Stomach (tissue), 9 donors: ENCODE data around the gene LDHAL6A. TPM values are rescaled to one million over a fixed set of nuclear protein-coding genes. Genes with fewer than 3 reads are reported as not detected.

Source experiments
- DNase-seq, 2 donors: peaks; one replicate each; pipeline versions ENCODE4 v3.0.0 to v3.0.0-alpha.2; 2013 to 2019
- H3K27ac ChIP-seq, 5 donors: fragments of 200-600 bp in 4 of 5; sonication (generic) in 4 of 5; one replicate each; pipeline ENCODE4 v1.5.1; 2013 to 2019; ENCODE audit warnings: mild to moderate bottlenecking in 1 of 5, moderate library complexity in 1 of 5
- H3K27me3 ChIP-seq, 3 donors: fragments of 200-600 bp; sonication (generic); one replicate each; pipeline ENCODE4 v1.5.1; 2017 to 2019; ENCODE audit warnings: mixed run types in 1 of 3
- H3K36me3 ChIP-seq, 4 donors: fragments of 200-600 bp; sonication (generic); 1 replicate in 3 of 4; 2 replicates in 1 of 4; pipeline ENCODE4 v1.5.1; 2016 to 2019
- H3K4me1 ChIP-seq, 4 donors: fragments of 200-600 bp; sonication (generic); one replicate each; pipeline ENCODE4 v1.5.1; 2016 to 2019
- H3K4me3 ChIP-seq, 4 donors: fragments of 200-600 bp; sonication (generic) in 3 of 4; one replicate each; pipeline ENCODE4 v1.5.1; 2016 to 2019; ENCODE audit warnings: mild to moderate bottlenecking in 1 of 4
- H3K9me3 ChIP-seq, 4 donors: fragments of 200-600 bp; sonication (generic); one replicate each; pipeline ENCODE4 v1.5.1; 2016 to 2019
- EP300 ChIP-seq: sonication (generic); formaldehyde crosslinking; IDR thresholded peaks from one replicate; pipeline ENCODE4 v1.6.1; 2017; ENCODE audit warnings: antibody characterized with exemption
- POLR2A ChIP-seq, 4 donors: fragments of 450-650 bp; IDR thresholded peaks; one replicate each; pipeline ENCODE4 v1.6.1; 2016; ENCODE audit warnings: antibody characterized with exemption in 4 of 4, control low read depth in 2 of 4, mild to moderate bottlenecking in 1 of 4, moderate library complexity in 1 of 4
- POLR2AphosphoS5 ChIP-seq, 3 donors: sonication (generic); formaldehyde crosslinking; IDR thresholded peaks; one replicate each; pipeline ENCODE4 v1.6.1; 2016; ENCODE audit warnings: antibody characterized with exemption in 3 of 3
- WGBS, 5 donors: extraction: QIAGEN DNeasy Blood & Tissue Kit in 3 of 5; methylation state at CpG; one replicate each; pipeline versions ENCODE4 v1.1.5 to v1.1.7; 2013 to 2018; 5-methylcytosine and 5-hydroxymethylcytosine counted together
- intact Hi-C: fragments of 100-400 bp; cut with DNase I; formaldehyde crosslinking; loops from one replicate; pipeline ENCODE4 v1.15.1; 2023; ENCODE audit warnings: low total_unique reads
- polyA plus RNA-seq, 3 donors: library from polyadenylated mRNA; stranded (reverse); fragments of 200-250 nt; gene quantifications; one replicate each; pipeline ENCODE4 v1.2.3, GENCODE V29; 2013
- total RNA-seq, 5 donors: library from RNA; depleted of rRNA; stranded (reverse); fragments of >200 nt; gene quantifications; one replicate each; pipeline versions ENCODE4 v1.1.0 to v1.2.3, GENCODE V29; 2014 to 2016
- TF ChIP-seq, protein P1 (sequence below), 7 experiments: fragments of 450-650 bp in 4 of 7; fragments of 200-600 bp in 3 of 7; sonication (generic) in 3 of 7; IDR thresholded peaks; one replicate each; pipeline ENCODE4 v1.5.1; 2016 to 2019; ENCODE audit warnings: antibody characterized with exemption in 7 of 7, control low read depth in 2 of 7, mild to moderate bottlenecking in 1 of 7
- donor health status: healthy with polysubstance abuse.
- donor health status: Bipolar disorder and iron deficiency.
- donor health status: healthy.

The LDHAL6A gene
- total and polyA plus RNA-seq, 8 donors = not detected

DNA sequence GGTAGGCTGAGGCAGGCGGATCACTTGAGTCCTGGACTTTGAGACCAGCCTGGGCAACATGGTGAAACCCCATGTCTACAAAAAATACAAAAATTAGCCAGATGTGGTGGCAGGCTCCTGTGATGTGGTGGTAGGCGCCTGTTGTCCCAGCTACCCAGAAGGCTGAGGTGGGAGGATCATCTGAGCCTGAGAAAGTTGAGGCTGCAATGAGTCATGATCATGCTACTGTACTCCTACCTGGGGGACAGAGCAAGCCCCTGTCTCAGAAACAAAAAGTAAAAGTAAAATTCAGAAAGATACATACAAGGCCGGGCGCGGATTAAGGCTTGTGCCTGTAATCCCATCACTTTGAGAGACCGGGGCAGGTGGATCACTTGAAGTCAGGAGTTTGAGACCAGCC, 6.3 kb downstream of the LDHAL6A start:
- Histone ChIP-seq H3K27me3 (no peaks in the 10 kb centered on the region), H3K27ac (no peak overlapping the region), H3K9me3 (no peaks in the 10 kb centered on the region), H3K36me3 (no peaks in the 10 kb centered on the region), H3K4me3 (no peak overlapping the region), H3K4me1 (peaks cover 0 to 8% (median 2%) of the 10 kb centered on the region in 4 donors)
- DNase-seq = no peak
- WGBS, 5 donors = 92 to 97% (median 95%) methylated on average over 6 of the region's 6 CpGs
- intact Hi-C loops = no loop called here
- TF ChIP-seq, protein P1, sequence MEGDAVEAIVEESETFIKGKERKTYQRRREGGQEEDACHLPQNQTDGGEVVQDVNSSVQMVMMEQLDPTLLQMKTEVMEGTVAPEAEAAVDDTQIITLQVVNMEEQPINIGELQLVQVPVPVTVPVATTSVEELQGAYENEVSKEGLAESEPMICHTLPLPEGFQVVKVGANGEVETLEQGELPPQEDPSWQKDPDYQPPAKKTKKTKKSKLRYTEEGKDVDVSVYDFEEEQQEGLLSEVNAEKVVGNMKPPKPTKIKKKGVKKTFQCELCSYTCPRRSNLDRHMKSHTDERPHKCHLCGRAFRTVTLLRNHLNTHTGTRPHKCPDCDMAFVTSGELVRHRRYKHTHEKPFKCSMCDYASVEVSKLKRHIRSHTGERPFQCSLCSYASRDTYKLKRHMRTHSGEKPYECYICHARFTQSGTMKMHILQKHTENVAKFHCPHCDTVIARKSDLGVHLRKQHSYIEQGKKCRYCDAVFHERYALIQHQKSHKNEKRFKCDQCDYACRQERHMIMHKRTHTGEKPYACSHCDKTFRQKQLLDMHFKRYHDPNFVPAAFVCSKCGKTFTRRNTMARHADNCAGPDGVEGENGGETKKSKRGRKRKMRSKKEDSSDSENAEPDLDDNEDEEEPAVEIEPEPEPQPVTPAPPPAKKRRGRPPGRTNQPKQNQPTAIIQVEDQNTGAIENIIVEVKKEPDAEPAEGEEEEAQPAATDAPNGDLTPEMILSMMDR (IDR thresholded peaks at IDR 0.05) = no peak
- TF ChIP-seq EP300 (no peak), POLR2A (IDR thresholded peaks at IDR 0.05) (no peak), POLR2AphosphoS5 (IDR thresholded peaks at IDR 0.05) (no peak)

DNA sequence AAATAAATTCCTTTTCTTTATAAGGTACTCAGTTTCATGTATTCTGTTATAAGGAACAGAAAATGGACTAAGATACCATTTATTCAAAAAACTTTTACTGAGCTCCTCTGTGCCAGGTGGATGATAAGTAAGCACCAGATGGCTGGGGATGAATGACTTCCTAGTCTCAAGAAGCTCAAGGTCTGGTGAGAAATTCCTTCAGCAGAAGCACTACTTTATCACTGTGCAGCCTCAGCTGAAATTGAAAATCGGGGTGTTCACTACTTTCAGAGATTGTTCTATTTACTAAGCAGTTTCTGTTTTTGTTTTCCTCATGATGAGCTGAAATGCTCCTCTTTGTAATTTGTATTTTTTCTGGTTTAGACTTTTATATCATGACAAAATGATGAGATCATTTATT, 7.8 kb downstream of the LDHAL6A start:
- Histone ChIP-seq H3K36me3 (no peaks in the 10 kb centered on the region), H3K9me3 (no peaks in the 10 kb centered on the region), H3K27me3 (no peaks in the 10 kb centered on the region), H3K4me3 (no peak overlapping the region), H3K27ac (no peak overlapping the region), H3K4me1 (no peaks in the 10 kb centered on the region)
- 44 to 68% (median 48%) methylated on average over 1 of the region's 1 CpG for WGBS, 5 donors
- TF ChIP-seq, protein P1 (IDR thresholded peaks at IDR 0.05) = no peak
- no peak for TF ChIP-seq POLR2A (IDR thresholded peaks at IDR 0.05)
- TF ChIP-seq POLR2AphosphoS5 (IDR thresholded peaks at IDR 0.05) = no peak
- no peak for TF ChIP-seq EP300
- intact Hi-C loops = no loop called here
- no peak for DNase-seq

DNA sequence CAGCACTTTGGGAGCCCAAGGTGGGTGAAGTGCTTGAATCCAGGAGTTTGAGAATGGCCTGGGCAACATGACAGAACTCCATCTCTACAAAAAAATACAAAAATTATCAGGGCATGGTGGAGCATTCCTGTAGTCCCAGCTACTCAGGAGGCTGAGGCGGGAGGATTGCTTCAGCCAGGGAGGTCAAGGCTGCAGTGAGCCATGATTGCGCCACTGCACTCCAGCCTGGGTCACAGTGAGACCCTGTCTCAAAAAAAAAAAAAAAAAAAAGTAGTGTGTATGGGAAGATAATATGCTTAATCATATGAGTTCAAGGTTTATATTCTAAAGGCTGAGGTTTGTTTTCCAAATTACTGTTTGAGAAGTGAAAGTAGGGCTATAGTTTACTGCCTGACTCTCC, 10.7 kb downstream of the LDHAL6A start:
- Histone ChIP-seq H3K36me3 (no peaks in the 10 kb centered on the region), H3K4me1 (no peaks in the 10 kb centered on the region), H3K27ac (no peak overlapping the region), H3K4me3 (no peak overlapping the region), H3K27me3 (no peaks in the 10 kb centered on the region), H3K9me3 (no peaks in the 10 kb centered on the region)
- TF ChIP-seq POLR2AphosphoS5 (IDR thresholded peaks at IDR 0.05) (no peak), POLR2A (IDR thresholded peaks at IDR 0.05) (no peak), EP300 (no peak)
- TF ChIP-seq, protein P1 (IDR thresholded peaks at IDR 0.05) = no peak
- intact Hi-C loops = no loop called here
- 94 to 100% (median 99%) methylated on average over 2 of the region's 2 CpGs for WGBS, 5 donors
- no peak for DNase-seq

DNA sequence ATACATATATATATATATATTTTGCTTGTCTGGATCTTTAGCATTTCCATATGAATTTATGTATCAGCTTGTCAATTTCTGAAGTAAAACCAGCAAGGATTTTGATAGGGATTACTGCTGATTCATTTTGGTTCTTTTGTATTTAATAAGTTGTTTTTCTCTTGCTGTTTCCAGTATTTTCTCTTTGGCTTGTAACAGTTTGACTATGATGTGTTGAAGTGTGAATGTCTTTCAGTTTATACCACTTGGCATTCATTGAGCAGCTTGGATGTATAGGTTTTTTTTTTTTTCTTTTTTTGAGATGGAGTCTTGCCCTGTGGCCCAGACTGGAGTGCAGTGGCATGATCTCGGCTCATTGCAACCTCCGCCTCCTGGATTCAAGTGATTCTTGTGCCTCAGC, 12.4 kb downstream of the LDHAL6A start:
- intact Hi-C loops = no loop called here
- no peak overlapping the region for H3K27ac ChIP-seq
- H3K9me3 ChIP-seq = no peaks in the 10 kb centered on the region
- no peak for DNase-seq
- 86 to 98% (median 96%) methylated on average over 2 of the region's 2 CpGs for WGBS, 5 donors
- H3K36me3 ChIP-seq = peaks cover 0 to 2% (median 0%) of the 10 kb centered on the region in 4 donors
- H3K4me3 ChIP-seq = no peak overlapping the region
- no peaks in the 10 kb centered on the region for H3K4me1 ChIP-seq
- no peaks in the 10 kb centered on the region for H3K27me3 ChIP-seq
- no peak for TF ChIP-seq EP300
- TF ChIP-seq, protein P1 (IDR thresholded peaks at IDR 0.05) = no peak
